ENCODE measurements around the gene SRSF6. TPM values are rescaled to one million over a fixed set of nuclear protein-coding genes. Genes with fewer than 3 reads are reported as not detected.
"Not testable (repeated sequence)": the region's sequence is repeated elsewhere in the genome, so short reads cannot be mapped to it uniquely, and the experiment has no call there.

SRSF6 gene
- polyA plus RNA-seq (2012; ENCODE audit: missing spikeins) = 77.7 TPM

GRCh38 chr20:43457640-43458421 is at the start of gene SRSF6:
SRSF6 (plus strand) TSS chr20:43457896; CDS start chr20:43458034, 138 bp downstream.
- DNase-seq (ENCODE audit: insufficient read length) (peak; percentile 80), FAIRE-seq (peak; percentile 94)
- TF ChIP-seq TAF1 (IDR thresholded peaks at IDR 0.05; ENCODE audit: borderline replicate concordance, low read depth, low read length) = peak; percentile 89
- TF ChIP-seq POLR2A (IDR thresholded peaks at IDR 0.05; ENCODE audit: low read depth, low read length) = peak; percentile 99
- peak; percentile 99 for TF ChIP-seq POLR2AphosphoS5 (IDR thresholded peaks at IDR 0.05; ENCODE audit: low read depth, low read length)

- DNase-seq (ENCODE audit: insufficient read length) (no peak), FAIRE-seq (peak; percentile 56)
Observed at GRCh38 chr20:43408848-43409576, 48.7 kb upstream of the SRSF6 start.

GRCh38 chr20:43409577-43409913 is 48.2 kb upstream of the SRSF6 start:
- DNase-seq (ENCODE audit: insufficient read length) (no peak), FAIRE-seq (no peak)
- TF ChIP-seq POLR2AphosphoS5 (IDR thresholded peaks at IDR 0.05; ENCODE audit: low read depth, low read length) (no peak), TAF1 (IDR thresholded peaks at IDR 0.05; ENCODE audit: borderline replicate concordance, low read depth, low read length) (no peak), POLR2A (IDR thresholded peaks at IDR 0.05; ENCODE audit: low read depth, low read length) (no peak)

More at GRCh38 chr20:43408848-43409576, 48.7 kb upstream of the SRSF6 start:
- TF ChIP-seq POLR2A (IDR thresholded peaks at IDR 0.05; ENCODE audit: low read depth, low read length) = no peak
- no peak for TF ChIP-seq POLR2AphosphoS5 (IDR thresholded peaks at IDR 0.05; ENCODE audit: low read depth, low read length)
- no peak for TF ChIP-seq TAF1 (IDR thresholded peaks at IDR 0.05; ENCODE audit: borderline replicate concordance, low read depth, low read length)

GRCh38 chr20:43415661-43416430 is 41.9 kb upstream of the SRSF6 start:
- DNase-seq (ENCODE audit: insufficient read length) = no peak
- FAIRE-seq = no peak
- no peak for TF ChIP-seq TAF1 (IDR thresholded peaks at IDR 0.05; ENCODE audit: borderline replicate concordance, low read depth, low read length)
- no peak for TF ChIP-seq POLR2A (IDR thresholded peaks at IDR 0.05; ENCODE audit: low read depth, low read length)
- no peak for TF ChIP-seq POLR2AphosphoS5 (IDR thresholded peaks at IDR 0.05; ENCODE audit: low read depth, low read length)

GRCh38 chr20:43416591-43417228 is 41.0 kb upstream of the SRSF6 start:
- no peak for FAIRE-seq
- DNase-seq (ENCODE audit: insufficient read length) = no peak
- TF ChIP-seq POLR2AphosphoS5 (IDR thresholded peaks at IDR 0.05; ENCODE audit: low read depth, low read length) = no peak
- no peak for TF ChIP-seq POLR2A (IDR thresholded peaks at IDR 0.05; ENCODE audit: low read depth, low read length)
- no peak for TF ChIP-seq TAF1 (IDR thresholded peaks at IDR 0.05; ENCODE audit: borderline replicate concordance, low read depth, low read length)

GRCh38 chr20:43420192-43420591 is 37.5 kb upstream of the SRSF6 start:
- no peak for FAIRE-seq
- DNase-seq (ENCODE audit: insufficient read length) = no peak
- no peak for TF ChIP-seq POLR2A (IDR thresholded peaks at IDR 0.05; ENCODE audit: low read depth, low read length)
- no peak for TF ChIP-seq TAF1 (IDR thresholded peaks at IDR 0.05; ENCODE audit: borderline replicate concordance, low read depth, low read length)
- no peak for TF ChIP-seq POLR2AphosphoS5 (IDR thresholded peaks at IDR 0.05; ENCODE audit: low read depth, low read length)

GRCh38 chr20:43420913-43421312 is 36.8 kb upstream of the SRSF6 start:
- DNase-seq (ENCODE audit: insufficient read length); FAIRE-seq: not testable (repeated sequence)

- DNase-seq (ENCODE audit: insufficient read length) (no peak), FAIRE-seq (no peak)
- TF ChIP-seq POLR2A (IDR thresholded peaks at IDR 0.05; ENCODE audit: low read depth, low read length) (no peak), POLR2AphosphoS5 (IDR thresholded peaks at IDR 0.05; ENCODE audit: low read depth, low read length) (no peak), TAF1 (IDR thresholded peaks at IDR 0.05; ENCODE audit: borderline replicate concordance, low read depth, low read length) (no peak)
Observed at GRCh38 chr20:43426172-43426571, 31.5 kb upstream of the SRSF6 start.

GRCh38 chr20:43430265-43431133 is 27.2 kb upstream of the SRSF6 start:
- no peak for TF ChIP-seq TAF1 (IDR thresholded peaks at IDR 0.05; ENCODE audit: borderline replicate concordance, low read depth, low read length)
- TF ChIP-seq POLR2A (IDR thresholded peaks at IDR 0.05; ENCODE audit: low read depth, low read length) = no peak
- no peak for TF ChIP-seq POLR2AphosphoS5 (IDR thresholded peaks at IDR 0.05; ENCODE audit: low read depth, low read length)
- FAIRE-seq = no peak
- DNase-seq (ENCODE audit: insufficient read length) = no peak

GRCh38 chr20:43431134-43431519 is 26.6 kb upstream of the SRSF6 start:
- no peak for FAIRE-seq
- no peak for DNase-seq (ENCODE audit: insufficient read length)
- no peak for TF ChIP-seq TAF1 (IDR thresholded peaks at IDR 0.05; ENCODE audit: borderline replicate concordance, low read depth, low read length)
- TF ChIP-seq POLR2AphosphoS5 (IDR thresholded peaks at IDR 0.05; ENCODE audit: low read depth, low read length) = no peak
- TF ChIP-seq POLR2A (IDR thresholded peaks at IDR 0.05; ENCODE audit: low read depth, low read length) = no peak

Data from GM12892 (cell line).